HCT116 (cell line): ENCODE results near the gene SNCA. TPM values are rescaled to one million over a fixed set of nuclear protein-coding genes. Genes with fewer than 3 reads are reported as not detected.

ENCODE experiments used
- ATAC-seq: fragments of 200-7000 bp; cut with Tn5 transposase; 2 replicates; pipeline ENCODE4 v1.9.1; 2020; ENCODE audit warnings: mild to moderate bottlenecking, moderate library complexity
- BruUV-seq: library from RNA; stranded (reverse); fragments of 400-500 nt; replicated peaks from 2 replicates; lab custom pipeline; 2021; lab: Mats Ljungman, UMichigan
- CTCF ChIA-PET: fragments of 300-600 bp; sonication (Branson Sonifier 250); formaldehyde crosslinking; loops from one replicate; lab custom pipeline; 2021; ENCODE audit warnings: antibody characterized with exemption; lab: Charles Lee
- POLR2A ChIA-PET: fragments of 300-600, 350-600 bp; sonication (Branson Sonifier 250); formaldehyde crosslinking; loops from one replicate; lab custom pipeline; 2021; ENCODE audit warnings: antibody characterized with exemption; lab: Charles Lee
- RAD21 ChIA-PET, 2 experiments: fragments of 300-600 bp; sonication (Branson Sonifier 250); formaldehyde crosslinking; loops; one replicate each; lab custom pipeline; 2023; ENCODE audit warnings: low total read pairs in 2 of 2; ENCODE audit not compliant: uncharacterized antibody in 2 of 2, unreplicated experiment in 2 of 2, low non-redundant PET in 1 of 2; lab: Charles Lee
- DNase-seq: peaks from one replicate; pipeline ENCODE4 v3.0.0-alpha.2; 2010; ENCODE audit warnings: low read depth, low spot score
- H2AFZ ChIP-seq: fragments of 200-600 bp; shearing (Covaris generic), sonication (generic); 2 replicates; pipeline ENCODE4 v1.6.1; 2017; ENCODE audit warnings: low read depth, mixed run types, mixed read lengths, antibody characterized with exemption, low read length; ENCODE audit not compliant: poor library complexity, severe bottlenecking
- H3K27ac ChIP-seq: 2 replicates; pipeline ENCODE4 v1.5.1; 2012; ENCODE audit warnings: low read depth, low read length
- H3K27me3 ChIP-seq: fragments of 200-600 bp; sonication (generic); 2 replicates; pipeline ENCODE4 v1.6.1; 2016; ENCODE audit warnings: mixed run types, low read length, mixed read lengths; ENCODE audit not compliant: insufficient read depth
- H3K36me3 ChIP-seq, 2 experiments: fragments of 200-500 bp in 1 of 2; fragments of 200-600 bp in 1 of 2; sonication (Bioruptor generic) in 1 of 2; sonication (generic) in 1 of 2; 2 replicates each; pipeline versions ENCODE4 v1.5.1 to v1.6.1; 2014 to 2016; ENCODE audit warnings: low read length in 2 of 2, inconsistent platforms in 1 of 2, mixed read lengths in 1 of 2, mixed run types in 1 of 2; ENCODE audit not compliant: insufficient read depth in 2 of 2, control insufficient read depth in 1 of 2
- H3K4me1 ChIP-seq, 2 experiments: fragments of 200-600 bp in 1 of 2; sonication (generic) in 1 of 2; 2 replicates each; pipeline versions ENCODE4 v1.5.1 to v1.6.1; 2012 to 2017; ENCODE audit warnings: low read length in 2 of 2, inconsistent platforms in 1 of 2, mild to moderate bottlenecking in 1 of 2, mixed read lengths in 1 of 2, mixed run types in 1 of 2, moderate library complexity in 1 of 2; ENCODE audit not compliant: insufficient read depth in 2 of 2, control insufficient read depth in 1 of 2
- H3K4me2 ChIP-seq: fragments of 200-600 bp; sonication (generic); 2 replicates; pipeline ENCODE4 v1.6.1; 2017; ENCODE audit warnings: mixed run types, low read length, mixed read lengths
- H3K4me3 ChIP-seq, 2 experiments: fragments of 200-600 bp in 1 of 2; sonication (generic) in 1 of 2; replicated peaks in 1 of 2; 2 replicates each; pipeline ENCODE4 v1.5.1; 2011 to 2016; ENCODE audit warnings: low read length in 2 of 2, control low read depth in 1 of 2, low read depth in 1 of 2, mild to moderate bottlenecking in 1 of 2, mixed read lengths in 1 of 2, mixed run types in 1 of 2
- H3K79me2 ChIP-seq: fragments of 200-600 bp; sonication (generic); 2 replicates; pipeline ENCODE4 v1.6.1; 2017; ENCODE audit warnings: mild to moderate bottlenecking, mixed run types, low read length, moderate library complexity, mixed read lengths; ENCODE audit not compliant: insufficient read depth
- H3K9ac ChIP-seq: fragments of 200-600 bp; sonication (generic); 2 replicates; pipeline ENCODE4 v1.6.1; 2016; ENCODE audit warnings: low read length, mixed read lengths
- H3K9me2 ChIP-seq: fragments of 200-600 bp; sonication (generic), shearing (Covaris generic); 2 replicates; pipeline ENCODE4 v1.6.1; 2017; ENCODE audit warnings: mixed run types, mild to moderate bottlenecking, moderate library complexity; ENCODE audit not compliant: insufficient read depth
- H3K9me3 ChIP-seq, 2 experiments: fragments of 200-500 bp in 1 of 2; fragments of 200-600 bp in 1 of 2; sonication (Bioruptor generic) in 1 of 2; sonication (generic) in 1 of 2; 2 replicates each; pipeline ENCODE4 v1.6.1; 2014 to 2017; ENCODE audit warnings: low read length in 2 of 2, mixed read lengths in 2 of 2, inconsistent platforms in 1 of 2, low read depth in 1 of 2, mild to moderate bottlenecking in 1 of 2, mixed run types in 1 of 2, moderate library complexity in 1 of 2; ENCODE audit not compliant: control insufficient read depth in 1 of 2, insufficient read depth in 1 of 2
- H4K20me1 ChIP-seq: fragments of 200-600 bp; sonication (generic), shearing (Covaris generic); 2 replicates; pipeline ENCODE4 v1.6.1; 2017; ENCODE audit warnings: mixed run types, mild to moderate bottlenecking, moderate library complexity; ENCODE audit not compliant: insufficient read depth
- CBX3 ChIP-seq: IDR thresholded peaks from 2 replicates; pipeline ENCODE4 v1.6.1; 2012; ENCODE audit warnings: low read depth
- CEBPB ChIP-seq: IDR thresholded peaks from 2 replicates; pipeline ENCODE4 v1.6.1; 2012; ENCODE audit warnings: low read depth
- ELF1 ChIP-seq: IDR thresholded peaks from 2 replicates; pipeline ENCODE4 v1.6.1; 2012; ENCODE audit warnings: low read depth, borderline replicate concordance
- EZH2 ChIP-seq: fragments of 200-600 bp; sonication (generic); IDR thresholded peaks from 2 replicates; pipeline ENCODE4 v1.6.1; 2017; ENCODE audit warnings: antibody characterized with exemption, mixed run types
- FOSL1 ChIP-seq: IDR thresholded peaks from 2 replicates; pipeline ENCODE4 v1.6.1; 2012; ENCODE audit warnings: low read depth
- JUND ChIP-seq: IDR thresholded peaks from 2 replicates; pipeline ENCODE4 v1.6.1; 2012
- POLR2A ChIP-seq: IDR thresholded peaks from 2 replicates; pipeline ENCODE4 v1.7.0; 2011; ENCODE audit warnings: borderline replicate concordance; ENCODE audit not compliant: insufficient read depth, insufficient read length; ENCODE audit errors: extremely low read depth
- POLR2AphosphoS5 ChIP-seq: IDR thresholded peaks from 2 replicates; pipeline ENCODE4 v1.6.1; 2011; ENCODE audit warnings: mild to moderate bottlenecking, low read depth, low read length, moderate library complexity
- RAD21 ChIP-seq: IDR thresholded peaks from 2 replicates; pipeline ENCODE4 v1.6.1; 2012; ENCODE audit warnings: low read depth, mild to moderate bottlenecking
- SIN3A ChIP-seq: IDR thresholded peaks from 2 replicates; pipeline ENCODE4 v1.6.1; 2012; ENCODE audit warnings: low read depth
- SP1 ChIP-seq: IDR thresholded peaks from 2 replicates; pipeline ENCODE4 v1.6.1; 2012; ENCODE audit warnings: low read depth
- SRF ChIP-seq: IDR thresholded peaks from 2 replicates; pipeline ENCODE4 v1.6.1; 2012; ENCODE audit warnings: low read depth
- YY1 ChIP-seq: IDR thresholded peaks from 2 replicates; pipeline ENCODE4 v1.6.1; 2011; ENCODE audit warnings: low read length, low read depth, moderate library complexity, mild to moderate bottlenecking; ENCODE audit not compliant: insufficient replicate concordance; ENCODE audit errors: extremely low read depth
- ZNF274 ChIP-seq: fragments of 200-500 bp; sonication (Bioruptor generic); IDR thresholded peaks from 2 replicates; pipeline ENCODE4 v1.6.1; 2014; ENCODE audit warnings: mild to moderate bottlenecking, low read depth, low read length, inconsistent platforms
- intact Hi-C: fragments of 100-400 bp; cut with micrococcal nuclease; formaldehyde crosslinking; loops from 2 replicates; pipeline ENCODE4 v1.10.0; 2022
- total RNA-seq: library from RNA; stranded (reverse); gene quantifications from one replicate; pipeline ENCODE4 v1.2.1, GENCODE V29; 2021; ENCODE audit not compliant: unreplicated experiment
- TF ChIP-seq, protein P1 (sequence below): IDR thresholded peaks from 2 replicates; pipeline ENCODE4 v1.6.1; 2012; ENCODE audit warnings: low read depth
- TF ChIP-seq, protein P2 (sequence below): IDR thresholded peaks from 2 replicates; pipeline ENCODE4 v1.6.1; 2012
- TF ChIP-seq, protein P3 (sequence below): IDR thresholded peaks from 2 replicates; pipeline ENCODE4 v1.6.1; 2011; ENCODE audit warnings: mild to moderate bottlenecking, low read length, moderate library complexity; ENCODE audit not compliant: insufficient replicate concordance; ENCODE audit errors: extremely low read depth
- TF ChIP-seq, protein P4 (sequence below): IDR thresholded peaks from 2 replicates; pipeline ENCODE4 v1.6.1; 2012

Gene SNCA
- total RNA-seq, 1 experiment from 2014 or later, result 1.0 TPM

DNA sequence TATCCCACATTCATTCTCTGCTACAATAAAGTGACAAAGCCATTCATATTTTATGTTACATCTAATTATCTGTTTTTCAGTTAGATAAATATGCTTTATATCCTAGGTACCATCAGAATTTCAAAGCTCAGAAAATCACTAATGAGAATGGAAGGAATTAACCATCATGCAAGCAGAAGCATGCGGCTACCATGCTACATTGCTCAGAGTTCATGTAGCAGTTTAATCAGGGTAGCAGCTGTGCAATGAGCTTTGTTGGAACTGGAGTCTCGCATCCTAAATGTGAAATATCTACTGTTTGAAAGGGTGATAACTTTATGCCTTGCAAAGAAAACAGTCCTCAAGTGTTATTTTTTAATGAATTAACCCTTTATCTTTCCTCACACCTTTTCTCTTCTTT, 77.5 kb downstream of the SNCA start:
- Histone ChIP-seq H2AFZ (no peak overlapping the region), H3K79me2 (no peaks in the 10 kb centered on the region), H3K4me3 (no peak overlapping the region), H3K4me2 (no peak overlapping the region), H3K36me3 (no peaks in the 10 kb centered on the region), H3K27me3 (no peaks in the 10 kb centered on the region), H3K27ac (no peak overlapping the region), H3K4me1 (peaks cover 0 to 3% of the 10 kb centered on the region in 2 experiments; a peak in 1 of 4 replicates), H3K9me2 (no peaks in the 10 kb centered on the region), H3K9ac (no peak overlapping the region), H3K9me3 (no peaks in the 10 kb centered on the region), H4K20me1 (no peaks in the 10 kb centered on the region)
- BruUV-seq, result no TSS peak
- TF ChIP-seq ZNF274, result no peak
- TF ChIP-seq SIN3A, result no peak
- TF ChIP-seq, protein P1, sequence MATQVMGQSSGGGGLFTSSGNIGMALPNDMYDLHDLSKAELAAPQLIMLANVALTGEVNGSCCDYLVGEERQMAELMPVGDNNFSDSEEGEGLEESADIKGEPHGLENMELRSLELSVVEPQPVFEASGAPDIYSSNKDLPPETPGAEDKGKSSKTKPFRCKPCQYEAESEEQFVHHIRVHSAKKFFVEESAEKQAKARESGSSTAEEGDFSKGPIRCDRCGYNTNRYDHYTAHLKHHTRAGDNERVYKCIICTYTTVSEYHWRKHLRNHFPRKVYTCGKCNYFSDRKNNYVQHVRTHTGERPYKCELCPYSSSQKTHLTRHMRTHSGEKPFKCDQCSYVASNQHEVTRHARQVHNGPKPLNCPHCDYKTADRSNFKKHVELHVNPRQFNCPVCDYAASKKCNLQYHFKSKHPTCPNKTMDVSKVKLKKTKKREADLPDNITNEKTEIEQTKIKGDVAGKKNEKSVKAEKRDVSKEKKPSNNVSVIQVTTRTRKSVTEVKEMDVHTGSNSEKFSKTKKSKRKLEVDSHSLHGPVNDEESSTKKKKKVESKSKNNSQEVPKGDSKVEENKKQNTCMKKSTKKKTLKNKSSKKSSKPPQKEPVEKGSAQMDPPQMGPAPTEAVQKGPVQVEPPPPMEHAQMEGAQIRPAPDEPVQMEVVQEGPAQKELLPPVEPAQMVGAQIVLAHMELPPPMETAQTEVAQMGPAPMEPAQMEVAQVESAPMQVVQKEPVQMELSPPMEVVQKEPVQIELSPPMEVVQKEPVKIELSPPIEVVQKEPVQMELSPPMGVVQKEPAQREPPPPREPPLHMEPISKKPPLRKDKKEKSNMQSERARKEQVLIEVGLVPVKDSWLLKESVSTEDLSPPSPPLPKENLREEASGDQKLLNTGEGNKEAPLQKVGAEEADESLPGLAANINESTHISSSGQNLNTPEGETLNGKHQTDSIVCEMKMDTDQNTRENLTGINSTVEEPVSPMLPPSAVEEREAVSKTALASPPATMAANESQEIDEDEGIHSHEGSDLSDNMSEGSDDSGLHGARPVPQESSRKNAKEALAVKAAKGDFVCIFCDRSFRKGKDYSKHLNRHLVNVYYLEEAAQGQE, result no peak
- TF ChIP-seq SRF, result no peak
- TF ChIP-seq ELF1, result no peak
- TF ChIP-seq JUND, result no peak
- TF ChIP-seq POLR2AphosphoS5, result no peak
- TF ChIP-seq EZH2, result no peak
- no peak for TF ChIP-seq RAD21
- TF ChIP-seq, protein P2, sequence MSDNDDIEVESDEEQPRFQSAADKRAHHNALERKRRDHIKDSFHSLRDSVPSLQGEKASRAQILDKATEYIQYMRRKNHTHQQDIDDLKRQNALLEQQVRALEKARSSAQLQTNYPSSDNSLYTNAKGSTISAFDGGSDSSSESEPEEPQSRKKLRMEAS, result no peak
- TF ChIP-seq CBX3, result no peak
- no peak for TF ChIP-seq POLR2A
- no peak for TF ChIP-seq YY1
- no peak for TF ChIP-seq SP1
- TF ChIP-seq, protein P3, sequence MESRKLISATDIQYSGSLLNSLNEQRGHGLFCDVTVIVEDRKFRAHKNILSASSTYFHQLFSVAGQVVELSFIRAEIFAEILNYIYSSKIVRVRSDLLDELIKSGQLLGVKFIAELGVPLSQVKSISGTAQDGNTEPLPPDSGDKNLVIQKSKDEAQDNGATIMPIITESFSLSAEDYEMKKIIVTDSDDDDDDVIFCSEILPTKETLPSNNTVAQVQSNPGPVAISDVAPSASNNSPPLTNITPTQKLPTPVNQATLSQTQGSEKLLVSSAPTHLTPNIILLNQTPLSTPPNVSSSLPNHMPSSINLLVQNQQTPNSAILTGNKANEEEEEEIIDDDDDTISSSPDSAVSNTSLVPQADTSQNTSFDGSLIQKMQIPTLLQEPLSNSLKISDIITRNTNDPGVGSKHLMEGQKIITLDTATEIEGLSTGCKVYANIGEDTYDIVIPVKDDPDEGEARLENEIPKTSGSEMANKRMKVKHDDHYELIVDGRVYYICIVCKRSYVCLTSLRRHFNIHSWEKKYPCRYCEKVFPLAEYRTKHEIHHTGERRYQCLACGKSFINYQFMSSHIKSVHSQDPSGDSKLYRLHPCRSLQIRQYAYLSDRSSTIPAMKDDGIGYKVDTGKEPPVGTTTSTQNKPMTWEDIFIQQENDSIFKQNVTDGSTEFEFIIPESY, result no peak
- no peak for TF ChIP-seq FOSL1
- no peak for TF ChIP-seq CEBPB
- TF ChIP-seq, protein P4, sequence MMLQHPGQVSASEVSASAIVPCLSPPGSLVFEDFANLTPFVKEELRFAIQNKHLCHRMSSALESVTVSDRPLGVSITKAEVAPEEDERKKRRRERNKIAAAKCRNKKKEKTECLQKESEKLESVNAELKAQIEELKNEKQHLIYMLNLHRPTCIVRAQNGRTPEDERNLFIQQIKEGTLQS, result no peak
- CTCF ChIA-PET, result no interaction called here
- ATAC-seq (no peak), DNase-seq (no peak)
- RAD21 ChIA-PET, result no interaction called here
- POLR2A ChIA-PET, result interaction anchor here (0.7 kb wide), 2 partner anchors 12 to 95 kb away, joined by 3 to 5 read pairs; no protein-coding TSS in a partner anchor
- intact Hi-C loops, result no loop called here
